Omental fat pad (tissue), 4 donors: ENCODE results near the gene ITGA1. TPM values are rescaled to one million over a fixed set of nuclear protein-coding genes. Genes with fewer than 3 reads are reported as not detected.

Experiments
- ATAC-seq: fragments of 150-250 bp; one replicate; pipeline ENCODE4 v1.9.1; 2016; ENCODE audit warnings: mild to moderate bottlenecking, moderate library complexity; ENCODE audit not compliant: low FRiP score
- DNase-seq: peaks from one replicate; pipeline ENCODE4 v3.0.0-alpha.2; 2019; ENCODE audit warnings: low spot score
- CTCF ChIP-seq, 3 donors: fragments of 450-650 bp; IDR thresholded peaks; one replicate each; pipeline ENCODE4 v1.5.1; 2016 to 2017; ENCODE audit warnings: antibody characterized with exemption in 3 of 3, mild to moderate bottlenecking in 3 of 3, moderate library complexity in 2 of 3
- total RNA-seq, 4 donors: library from RNA; depleted of rRNA; stranded (reverse); fragments of >200 nt; gene quantifications; one replicate each; pipeline ENCODE4 v1.1.0, GENCODE V29; 2016

ITGA1 gene
- total RNA-seq, 4 donors from 2014 or later: 23.0 to 181 (median 55.0) TPM

GRCh38 chr5:52896534-52897237 lies 109.0 kb downstream of the ITGA1 start:
- no peak for ATAC-seq
- no peak for DNase-seq
- no peak for TF ChIP-seq CTCF (IDR thresholded peaks at IDR 0.05)

- no peak for ATAC-seq
- TF ChIP-seq CTCF (IDR thresholded peaks at IDR 0.05): no peak
- no peak for DNase-seq
Measured at GRCh38 chr5:52897238-52897614, 109.5 kb downstream of the ITGA1 start.

DNA sequence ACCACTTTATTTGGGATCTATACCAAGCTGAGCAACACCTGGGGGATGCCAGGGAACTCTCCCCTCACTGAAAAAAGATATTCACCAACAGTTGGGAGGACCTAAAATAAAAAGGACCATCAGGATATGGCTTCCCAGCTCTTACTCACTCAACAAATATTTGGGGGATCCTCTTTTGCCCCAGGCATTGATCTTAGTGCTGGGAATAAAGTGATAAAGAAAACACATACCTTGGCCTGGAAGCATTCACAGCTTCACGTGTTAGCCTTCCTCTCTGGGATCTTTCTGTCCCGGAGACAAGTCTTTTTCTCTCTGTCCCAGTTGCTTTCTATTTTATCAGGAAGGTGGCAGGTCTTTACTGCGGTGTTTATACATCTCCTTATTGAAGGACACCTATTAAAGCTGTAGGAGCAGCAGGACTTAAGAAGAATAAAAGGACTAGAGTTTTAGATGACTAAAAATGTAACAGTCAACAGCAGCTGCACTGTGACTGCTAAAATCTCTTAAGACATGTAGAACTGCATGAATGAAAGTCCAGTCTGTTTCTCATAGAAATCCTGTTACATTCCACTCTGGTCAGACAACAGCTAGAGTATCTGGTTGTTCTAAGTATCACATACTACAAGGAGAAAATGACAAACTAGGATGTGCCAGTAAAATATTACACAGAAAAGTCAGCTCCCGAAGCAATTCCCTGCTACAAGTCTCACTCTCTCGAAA lies 111.4 kb downstream of the ITGA1 start:
- DNase-seq: no peak
- no peak for ATAC-seq
- no peak for TF ChIP-seq CTCF (IDR thresholded peaks at IDR 0.05)

- ATAC-seq: no peak
- no peak for DNase-seq
- TF ChIP-seq CTCF (IDR thresholded peaks at IDR 0.05): no peak
Measured at GRCh38 chr5:52903142-52903541, 115.4 kb downstream of the ITGA1 start.

GRCh38 chr5:52906343-52906742 lies 118.6 kb downstream of the ITGA1 start:
- no peak for DNase-seq
- TF ChIP-seq CTCF (IDR thresholded peaks at IDR 0.05): no peak
- ATAC-seq: no peak

GRCh38 chr5:52906845-52907244 lies 119.1 kb downstream of the ITGA1 start:
- ATAC-seq (no peak), DNase-seq (no peak)
- no peak for TF ChIP-seq CTCF (IDR thresholded peaks at IDR 0.05)

DNA sequence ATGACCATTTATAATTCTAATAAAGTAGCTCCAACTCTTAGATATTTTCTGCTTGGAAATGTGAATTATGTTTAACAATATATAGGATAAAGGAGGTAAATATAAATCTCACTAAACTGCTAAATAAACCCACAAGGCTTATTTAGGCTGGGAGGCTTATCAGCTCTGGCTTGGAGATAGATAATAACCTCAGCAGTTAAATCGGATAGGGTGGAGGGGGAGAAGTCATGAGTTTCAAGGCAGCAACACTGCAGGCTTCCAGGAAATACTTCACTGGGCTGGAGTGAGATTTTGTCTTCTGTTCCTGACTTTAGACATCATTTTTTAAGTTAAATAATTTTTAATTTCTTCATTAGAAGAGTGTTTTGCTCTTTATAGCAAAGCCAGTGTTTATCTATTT lies 121.5 kb downstream of the ITGA1 start:
- ATAC-seq (no peak), DNase-seq (no peak)
- no peak for TF ChIP-seq CTCF (IDR thresholded peaks at IDR 0.05)
